Progenitor cell of endocrine pancreas (in vitro differentiated cells): ENCODE data around the gene BRICD5. TPM values are rescaled to one million over a fixed set of nuclear protein-coding genes. Genes with fewer than 3 reads are reported as not detected.

Experiments
- DNase-seq: peaks from one replicate; pipeline ENCODE4 v3.0.0; 2021; ENCODE audit warnings: low spot score; ENCODE audit not compliant: unreplicated experiment
- H3K27ac Mint-ChIP-seq: 2 replicates; pipeline ENCODE4 v1.8.0; 2021; ENCODE audit warnings: mild to moderate bottlenecking, moderate library complexity, mixed read lengths
- H3K27me3 Mint-ChIP-seq: 2 replicates; pipeline ENCODE4 v1.8.0; 2021; ENCODE audit warnings: mixed read lengths
- H3K36me3 Mint-ChIP-seq: 2 replicates; pipeline ENCODE4 v1.8.0; 2022; ENCODE audit warnings: mixed read lengths; ENCODE audit not compliant: insufficient read depth
- H3K4me1 Mint-ChIP-seq: 2 replicates; pipeline ENCODE4 v1.8.0; 2021; ENCODE audit warnings: low read depth, mixed read lengths
- H3K4me3 Mint-ChIP-seq: 2 replicates; pipeline ENCODE4 v1.8.0; 2021; ENCODE audit warnings: low read depth, mild to moderate bottlenecking, moderate library complexity, mixed read lengths
- H3K9me3 Mint-ChIP-seq: 2 replicates; pipeline ENCODE4 v1.8.0; 2021; ENCODE audit warnings: low read depth, mixed read lengths
- total RNA-seq: library from RNA; stranded (reverse); gene quantifications from 2 replicates; pipeline ENCODE4 v1.2.1, GENCODE V29; 2021
- TF ChIP-seq, protein P1 (sequence below): fragments of 200-600 bp; sonication (generic); IDR thresholded peaks from one replicate; pipeline ENCODE4 v1.5.0; 2021; ENCODE audit warnings: antibody characterized with exemption, mild to moderate bottlenecking; ENCODE audit not compliant: unreplicated experiment

Gene BRICD5
- total RNA-seq, 1 donor from 2014 or later, result 24.6 TPM

DNA sequence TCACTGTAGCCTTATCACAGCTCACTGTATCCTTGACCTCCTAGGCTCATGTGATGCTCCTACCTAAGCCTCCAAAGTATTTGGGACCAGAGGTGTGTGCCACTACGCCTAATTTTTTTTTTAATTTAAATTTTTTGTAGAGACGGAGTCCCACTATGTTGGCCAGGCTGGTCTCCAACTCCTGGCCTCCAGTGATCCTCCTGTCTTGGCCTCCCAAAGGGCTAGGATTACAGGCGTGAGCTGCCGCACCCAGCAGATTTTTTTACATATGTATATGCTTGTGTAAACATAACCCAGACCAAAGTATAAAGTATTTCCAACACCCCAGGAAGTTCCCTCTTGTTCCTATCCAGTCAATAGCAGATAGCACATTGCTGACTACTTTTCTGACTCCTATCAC, 5.7 kb upstream of the BRICD5 start:
- peaks cover 17% of the 10 kb centered on the region for H3K4me1 Mint-ChIP-seq
- DNase-seq, result no peak
- no peaks in the 10 kb centered on the region for H3K27me3 Mint-ChIP-seq
- TF ChIP-seq, protein P1, sequence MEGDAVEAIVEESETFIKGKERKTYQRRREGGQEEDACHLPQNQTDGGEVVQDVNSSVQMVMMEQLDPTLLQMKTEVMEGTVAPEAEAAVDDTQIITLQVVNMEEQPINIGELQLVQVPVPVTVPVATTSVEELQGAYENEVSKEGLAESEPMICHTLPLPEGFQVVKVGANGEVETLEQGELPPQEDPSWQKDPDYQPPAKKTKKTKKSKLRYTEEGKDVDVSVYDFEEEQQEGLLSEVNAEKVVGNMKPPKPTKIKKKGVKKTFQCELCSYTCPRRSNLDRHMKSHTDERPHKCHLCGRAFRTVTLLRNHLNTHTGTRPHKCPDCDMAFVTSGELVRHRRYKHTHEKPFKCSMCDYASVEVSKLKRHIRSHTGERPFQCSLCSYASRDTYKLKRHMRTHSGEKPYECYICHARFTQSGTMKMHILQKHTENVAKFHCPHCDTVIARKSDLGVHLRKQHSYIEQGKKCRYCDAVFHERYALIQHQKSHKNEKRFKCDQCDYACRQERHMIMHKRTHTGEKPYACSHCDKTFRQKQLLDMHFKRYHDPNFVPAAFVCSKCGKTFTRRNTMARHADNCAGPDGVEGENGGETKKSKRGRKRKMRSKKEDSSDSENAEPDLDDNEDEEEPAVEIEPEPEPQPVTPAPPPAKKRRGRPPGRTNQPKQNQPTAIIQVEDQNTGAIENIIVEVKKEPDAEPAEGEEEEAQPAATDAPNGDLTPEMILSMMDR, result no peak
- no peaks in the 10 kb centered on the region for H3K36me3 Mint-ChIP-seq
- H3K27ac Mint-ChIP-seq, result no peak overlapping the region
- H3K9me3 Mint-ChIP-seq, result no peaks in the 10 kb centered on the region
- H3K4me3 Mint-ChIP-seq, result peak overlapping the region; percentile 86

DNA sequence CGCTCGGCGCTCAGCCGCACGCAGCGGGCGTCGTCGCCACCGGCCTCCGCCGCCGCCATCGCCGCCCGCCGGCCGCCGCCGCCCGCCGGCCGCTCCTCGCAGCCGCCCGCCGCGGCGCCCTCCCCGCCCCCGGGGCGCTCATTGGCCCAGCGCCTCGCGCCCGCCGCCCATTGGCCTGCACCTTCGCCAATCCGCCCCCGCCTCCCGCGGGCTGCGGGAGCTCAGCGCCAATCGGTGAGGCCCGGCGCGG, 4.0 kb upstream of the BRICD5 start, which contains the start of gene PGP:
TSS of gene PGP (minus strand) at position 122 of the 250 bp plus-strand sequence. CDS start at position 59, 63 bp downstream.
- Mint-ChIP-seq H3K27me3 (no peaks in the 10 kb centered on the region), H3K36me3 (no peaks in the 10 kb centered on the region), H3K9me3 (no peaks in the 10 kb centered on the region), H3K4me1 (peaks cover 13% of the 10 kb centered on the region), H3K4me3 (peak within 1 kb of the TSS; percentile 86), H3K27ac (peak within 1 kb of the TSS; percentile 98)
- TF ChIP-seq, protein P1, result no peak
- DNase-seq, result no peak

DNA sequence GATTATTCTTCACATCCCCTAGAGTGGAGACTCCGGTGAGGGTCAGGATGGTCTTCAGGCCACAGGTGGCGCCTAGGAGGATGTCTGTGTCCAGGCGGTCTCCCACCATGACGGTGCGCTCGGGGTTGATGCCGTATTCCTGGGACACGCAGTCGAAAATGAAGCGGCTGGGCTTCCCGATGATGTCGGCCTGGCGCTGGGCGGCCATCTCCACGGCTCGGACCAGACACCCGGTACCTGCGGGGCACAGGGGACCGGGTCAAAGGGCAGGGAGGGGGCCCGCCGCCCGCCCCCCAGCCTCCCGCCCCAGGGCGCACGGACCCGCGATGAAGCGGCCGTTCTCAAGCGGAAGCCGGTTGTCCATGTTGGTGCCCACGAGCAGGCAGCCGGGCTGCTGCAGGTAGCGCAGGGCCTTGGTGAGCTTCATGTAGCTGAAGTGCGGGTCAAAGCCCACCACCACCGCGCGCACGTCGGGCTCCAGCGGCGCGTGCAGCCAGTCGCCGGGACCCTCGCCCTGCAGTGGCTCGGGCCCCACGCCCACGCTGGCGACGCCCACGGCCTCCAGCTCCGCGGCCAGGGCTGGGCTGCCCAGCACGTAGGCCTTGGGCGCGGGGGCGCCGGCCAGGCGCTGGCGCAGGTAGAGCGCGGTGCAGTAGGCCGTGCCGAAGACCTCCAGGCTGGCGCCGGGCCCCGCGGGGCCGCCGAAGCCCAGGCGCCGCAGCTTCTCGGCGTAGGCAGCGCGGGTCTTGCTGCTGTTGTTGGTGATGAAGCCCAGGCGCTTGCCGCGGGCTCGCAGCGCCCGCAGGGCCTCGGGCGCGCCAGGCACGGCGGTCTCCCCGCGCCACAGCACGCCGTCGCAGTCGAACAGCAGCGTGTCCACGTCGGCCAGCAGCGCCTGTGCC, 3.4 kb upstream of the BRICD5 start:
- no peaks in the 10 kb centered on the region for H3K36me3 Mint-ChIP-seq
- H3K27me3 Mint-ChIP-seq, result no peaks in the 10 kb centered on the region
- H3K4me3 Mint-ChIP-seq, result peak overlapping the region; percentile 72
- peak overlapping the region; percentile 49 for H3K27ac Mint-ChIP-seq
- peaks cover 13% of the 10 kb centered on the region for H3K4me1 Mint-ChIP-seq
- TF ChIP-seq, protein P1, result peak; percentile 11
- DNase-seq, result no peak
- no peaks in the 10 kb centered on the region for H3K9me3 Mint-ChIP-seq

DNA sequence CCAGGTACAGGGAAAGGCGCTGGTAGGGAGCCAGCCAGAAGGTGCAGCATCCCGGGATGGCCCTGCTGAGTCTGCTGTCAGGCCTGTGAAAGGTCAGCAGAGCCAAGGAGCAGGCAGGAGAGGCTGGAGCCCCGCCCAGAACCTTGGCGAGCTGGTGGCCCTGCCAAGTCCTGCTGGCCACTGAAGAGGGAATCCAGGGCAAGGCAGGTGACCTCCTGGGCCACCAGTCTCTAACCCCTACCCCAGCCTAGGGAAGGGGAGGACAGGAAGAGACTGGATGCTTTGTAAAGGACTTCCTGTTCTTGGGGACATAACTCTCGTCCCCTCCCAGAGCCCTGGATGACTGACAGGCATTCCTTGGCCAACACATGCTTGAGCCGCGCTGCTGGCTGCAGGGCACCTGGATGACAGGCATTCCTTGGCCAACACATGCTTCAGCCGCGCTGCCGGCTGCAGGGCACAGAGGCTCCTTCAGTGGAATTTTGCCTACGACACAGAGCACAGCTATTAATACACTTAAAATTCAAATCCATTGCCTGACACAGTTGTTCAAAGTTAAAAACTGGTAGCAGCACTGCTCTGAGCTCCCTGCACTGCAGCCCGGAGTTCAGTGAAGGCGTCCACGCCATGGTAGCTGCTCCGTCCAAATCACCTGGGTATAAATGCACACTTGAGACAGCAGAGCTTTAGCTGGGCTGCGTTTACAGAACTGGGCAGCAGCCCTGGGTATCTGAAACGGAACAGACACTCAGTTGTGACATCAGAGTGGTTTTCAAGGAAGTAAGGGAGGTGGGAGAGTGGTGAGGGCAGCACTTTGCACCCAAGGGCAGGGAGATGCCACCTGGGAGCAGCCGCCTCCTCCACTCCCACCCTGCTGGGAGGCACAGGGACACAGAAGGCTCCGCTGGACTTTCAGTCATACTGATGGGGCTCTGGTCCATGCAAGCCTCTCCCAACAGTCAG, 2.0 kb upstream of the BRICD5 start:
- peaks cover under 1% of the 10 kb centered on the region for H3K36me3 Mint-ChIP-seq

More for the DNA sequence above, 2.0 kb upstream of the BRICD5 start:
- peaks cover 13% of the 10 kb centered on the region for H3K4me1 Mint-ChIP-seq
- TF ChIP-seq, protein P1, result no peak
- DNase-seq, result no peak
- no peak overlapping the region for H3K27ac Mint-ChIP-seq
- H3K27me3 Mint-ChIP-seq, result no peaks in the 10 kb centered on the region
- peak overlapping the region; percentile 72 for H3K4me3 Mint-ChIP-seq
- no peaks in the 10 kb centered on the region for H3K9me3 Mint-ChIP-seq
